ELF-1 (cell line): Measurements from ENCODE around the gene MED27.
A peak's percentile ranks its signal among the peaks of the same experiment; 100 is the strongest.

ENCODE experiments used
- DNase-seq: peaks from one replicate; pipeline ENCODE4 v3.0.0-alpha.2; 2016; ENCODE audit warnings: low read depth, low spot score

MED27 gene

DNA sequence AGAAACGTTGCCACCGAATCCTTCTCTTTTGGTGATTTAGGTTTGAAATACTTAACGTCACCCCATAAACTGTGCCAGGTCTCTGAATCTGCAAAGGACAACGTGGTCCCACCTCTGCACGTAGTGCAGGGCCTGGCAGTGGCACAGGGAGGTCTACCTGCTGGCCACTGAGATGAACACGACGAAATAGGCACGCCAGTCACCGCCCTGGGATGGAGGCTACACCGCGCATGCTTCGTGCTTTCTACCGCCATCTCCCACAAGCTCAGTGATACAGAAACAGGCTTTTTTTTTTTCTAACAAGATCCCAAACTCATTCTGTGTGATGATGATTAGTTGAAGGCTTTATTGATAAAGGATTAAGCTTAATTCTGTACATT is 199.8 kb downstream of the MED27 start:
- no peak for DNase-seq

DNA sequence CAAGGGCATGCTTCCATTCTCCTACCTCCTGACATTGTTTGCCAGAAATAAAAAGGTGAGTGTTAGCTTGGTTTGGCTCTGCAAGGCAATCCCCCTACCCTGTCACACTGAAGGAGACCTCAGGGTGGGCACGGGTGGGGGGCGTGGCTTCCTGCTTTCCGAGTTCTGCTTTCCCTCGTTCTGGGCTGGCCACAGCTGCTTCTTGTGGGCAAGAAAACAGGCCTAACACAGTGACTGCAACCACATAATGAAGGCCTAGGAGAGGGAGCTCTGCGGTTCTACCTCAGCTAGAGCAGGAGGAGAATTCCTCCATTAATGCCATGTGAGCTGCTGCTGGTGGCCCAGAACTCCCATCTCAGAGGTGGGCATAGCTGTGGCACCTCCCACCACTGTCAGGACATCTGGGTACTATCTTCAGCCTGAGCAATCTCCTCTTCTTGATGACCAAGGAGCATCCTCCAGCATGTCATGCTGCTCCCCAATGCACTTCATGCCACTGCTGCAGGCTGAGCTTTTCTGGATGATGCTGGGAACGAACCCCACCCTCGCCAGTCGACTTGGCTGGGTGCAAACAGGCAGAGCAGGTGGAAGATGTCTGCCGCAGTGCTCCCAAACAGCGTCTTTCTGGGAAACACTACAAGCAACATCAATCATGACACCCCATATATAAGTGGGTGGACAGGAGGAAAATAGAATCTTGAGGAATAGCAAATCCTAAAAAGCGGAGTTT is 200.3 kb downstream of the MED27 start:
- DNase-seq, result no peak

DNA sequence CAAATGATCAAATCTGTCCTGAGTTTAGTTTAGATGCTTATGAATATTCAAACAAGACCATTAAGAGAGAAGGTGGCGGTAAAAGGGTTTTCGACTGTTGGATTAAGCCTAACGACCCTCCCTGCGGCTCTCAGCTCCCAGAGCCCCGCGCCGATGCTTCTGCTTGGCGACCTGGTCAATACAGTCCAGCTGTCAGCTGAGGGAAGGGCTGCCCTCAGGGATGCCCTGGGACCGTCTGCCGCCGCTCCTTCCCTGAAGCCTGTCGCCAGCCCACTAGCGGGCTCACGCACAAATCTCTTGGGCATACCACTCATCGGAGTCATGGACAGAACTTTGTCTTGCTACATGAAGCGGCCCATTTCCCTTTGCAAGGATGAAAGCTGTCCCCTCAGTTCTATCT is 203.2 kb downstream of the MED27 start:
- no peak for DNase-seq

DNA sequence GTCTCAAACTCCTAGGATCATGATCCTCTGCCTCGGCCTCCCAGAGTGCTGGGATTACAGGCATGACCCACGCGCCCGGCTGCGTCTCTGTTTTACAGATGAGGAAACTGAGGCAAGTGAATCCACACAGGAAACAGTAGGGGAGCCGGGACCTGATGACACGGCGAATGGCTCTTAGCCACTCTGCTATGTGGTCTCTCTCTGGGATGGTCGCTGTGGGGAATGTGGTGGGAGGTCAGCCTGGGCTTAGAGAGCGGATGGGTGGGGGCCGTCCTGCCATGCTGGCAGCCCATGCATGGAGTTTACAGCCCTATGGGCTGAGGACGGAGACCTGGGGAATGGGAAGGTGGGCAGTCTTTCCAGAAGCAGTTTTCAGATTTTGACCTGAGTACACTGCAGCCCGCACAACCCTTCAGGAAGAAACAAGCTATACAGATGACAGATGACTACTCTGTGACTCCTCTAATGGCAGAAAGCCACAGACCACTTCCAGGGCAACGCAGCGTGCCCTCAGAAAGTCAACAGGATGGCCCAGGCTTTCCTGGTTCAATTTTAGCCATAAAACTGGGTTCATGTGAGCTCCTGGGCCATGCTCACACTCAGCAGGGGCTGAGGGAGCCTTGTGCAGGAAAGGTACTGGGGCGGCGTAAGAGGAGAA is 203.7 kb downstream of the MED27 start:
- DNase-seq, result no peak

DNA sequence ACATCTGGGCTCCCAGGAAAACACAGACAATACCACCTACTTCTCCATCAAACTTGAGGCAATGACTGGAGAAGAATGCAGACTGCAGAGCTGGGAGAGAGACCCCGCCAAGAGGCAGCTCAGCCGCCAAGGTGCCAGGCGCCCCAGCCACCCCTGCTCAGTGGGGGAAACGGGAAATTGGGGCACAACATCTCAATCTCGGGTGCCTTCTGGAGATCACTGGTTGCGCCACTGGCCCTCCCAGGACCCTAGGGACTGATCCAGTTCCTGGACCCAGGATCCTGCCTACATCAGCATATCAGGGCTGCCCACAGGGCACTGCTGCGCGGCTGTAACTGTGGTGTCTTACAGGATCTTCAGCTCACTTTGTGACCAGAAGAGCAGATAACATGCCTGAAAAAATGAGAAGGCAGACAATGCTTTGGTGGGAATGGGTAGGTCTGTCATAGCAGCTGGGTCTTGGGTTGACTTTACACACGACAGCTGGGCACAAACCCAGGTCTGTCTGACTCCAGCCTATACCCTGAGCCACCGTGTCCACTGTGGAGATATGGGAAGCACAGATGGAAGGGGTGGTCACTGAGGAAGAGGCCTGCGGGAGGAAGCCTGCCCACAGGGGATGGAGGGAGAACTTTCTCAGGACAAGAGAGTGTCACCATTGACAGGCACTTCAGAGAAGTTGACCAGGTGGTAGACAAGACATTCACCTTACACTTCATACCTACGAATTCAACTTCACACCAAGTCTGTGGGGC is 204.6 kb downstream of the MED27 start:
- no peak for DNase-seq

DNA sequence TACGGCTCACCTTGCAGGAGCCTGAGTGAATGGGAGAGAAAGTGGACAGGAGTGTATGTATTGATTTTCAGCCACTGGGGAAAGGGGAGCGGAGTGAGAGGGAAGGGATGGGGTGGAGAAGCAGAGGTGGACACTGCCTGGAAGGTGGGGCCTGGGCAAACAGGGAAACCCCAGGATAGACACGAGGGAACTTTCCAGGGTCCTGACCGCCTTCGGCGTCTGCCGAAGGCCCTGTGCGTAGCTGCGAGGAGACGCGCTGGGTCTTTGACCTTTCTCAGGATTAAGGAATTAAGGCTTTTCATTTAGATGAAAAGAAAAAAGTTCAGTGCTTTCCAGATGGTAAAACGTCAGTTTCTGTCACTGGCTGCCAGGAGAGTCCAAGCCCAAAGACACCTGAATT is 205.2 kb downstream of the MED27 start:
- peak; percentile 34 for DNase-seq

DNA sequence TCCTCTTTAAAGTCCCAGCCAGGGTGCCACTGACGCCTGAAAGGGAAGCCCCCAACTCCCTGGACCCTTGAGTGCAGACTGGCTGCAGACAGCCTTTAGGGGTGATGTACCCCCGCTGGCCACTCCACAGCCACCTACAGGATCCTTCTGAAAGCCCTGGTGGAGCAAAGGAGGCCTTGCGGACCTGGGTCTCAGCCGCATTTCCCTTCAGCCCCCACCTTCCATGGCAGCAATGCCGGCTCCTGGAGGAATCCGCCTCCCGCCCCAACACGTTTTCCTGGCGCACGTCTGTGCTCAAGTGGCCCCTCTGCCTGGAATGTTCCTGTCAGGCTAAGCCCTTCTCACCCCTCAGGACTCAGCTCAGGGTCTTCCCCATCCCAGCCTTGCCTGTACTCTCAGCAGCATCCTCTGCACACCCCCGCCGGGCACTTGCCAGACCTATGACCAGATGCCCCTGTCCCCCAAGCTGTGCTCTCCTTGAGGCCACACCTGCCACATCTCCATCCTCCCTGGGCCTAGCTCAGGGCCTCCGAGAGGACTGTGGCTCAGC is 205.7 kb downstream of the MED27 start:
- DNase-seq, result no peak

DNA sequence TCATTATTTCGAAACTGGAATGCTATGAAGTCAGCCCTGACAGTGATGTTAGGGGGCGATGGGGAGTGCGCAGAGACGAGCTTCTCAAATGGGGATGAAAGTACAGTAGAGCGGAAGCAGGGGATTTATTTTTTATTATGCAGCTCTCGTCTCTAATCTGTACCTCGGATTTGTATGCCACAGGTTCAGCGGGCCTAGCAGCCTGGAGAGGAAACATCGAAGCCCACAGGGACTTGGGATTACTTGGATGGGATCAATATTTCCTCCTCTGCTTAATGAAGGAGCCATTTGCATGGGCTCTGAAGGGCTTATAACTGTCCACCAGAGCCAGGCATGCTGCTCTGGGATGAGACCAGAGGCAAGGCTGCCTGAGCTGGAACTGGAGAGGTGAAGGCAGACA is 206.3 kb downstream of the MED27 start:
- DNase-seq, result no peak

DNA sequence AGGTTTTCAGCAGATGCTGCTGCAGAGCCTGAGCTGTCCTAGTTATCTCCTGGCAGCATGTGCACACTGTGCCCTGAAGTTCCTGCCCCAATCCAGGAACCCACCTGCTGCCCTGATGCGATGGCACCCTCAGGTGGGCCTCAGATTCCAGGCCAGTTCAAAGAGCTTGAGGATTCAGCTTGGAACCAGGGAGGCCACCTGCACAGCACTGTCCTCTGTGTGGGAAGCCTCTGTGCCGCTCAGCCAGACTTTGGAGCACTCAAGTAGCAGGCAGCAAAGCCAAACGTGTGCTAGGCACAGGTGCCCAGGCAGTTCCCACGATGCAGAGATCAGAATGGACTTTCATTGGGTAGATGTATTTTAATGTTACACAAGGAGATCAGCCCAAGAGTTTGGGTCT is 207.0 kb downstream of the MED27 start:
- DNase-seq, result no peak

DNA sequence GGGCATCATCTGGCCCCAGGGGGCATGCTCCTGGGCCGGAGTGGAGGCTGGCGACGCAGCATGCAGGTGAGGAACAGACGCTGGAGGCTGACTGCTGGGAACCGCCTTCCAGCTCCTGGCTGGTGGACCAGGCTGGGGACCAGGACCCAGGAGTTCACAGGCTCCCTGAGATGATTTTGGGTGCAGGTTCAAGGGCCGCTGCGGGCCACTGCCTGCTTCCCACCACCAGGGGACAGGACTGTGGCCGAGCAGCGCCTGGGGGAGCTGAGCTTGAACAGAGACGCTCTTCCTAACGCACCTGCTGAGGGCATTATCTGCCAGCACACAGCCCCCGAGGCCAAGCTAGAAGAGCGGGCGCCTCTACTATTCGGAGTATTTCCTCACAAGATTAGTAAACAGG is 207.7 kb downstream of the MED27 start:
- DNase-seq, result peak; percentile 50

DNA sequence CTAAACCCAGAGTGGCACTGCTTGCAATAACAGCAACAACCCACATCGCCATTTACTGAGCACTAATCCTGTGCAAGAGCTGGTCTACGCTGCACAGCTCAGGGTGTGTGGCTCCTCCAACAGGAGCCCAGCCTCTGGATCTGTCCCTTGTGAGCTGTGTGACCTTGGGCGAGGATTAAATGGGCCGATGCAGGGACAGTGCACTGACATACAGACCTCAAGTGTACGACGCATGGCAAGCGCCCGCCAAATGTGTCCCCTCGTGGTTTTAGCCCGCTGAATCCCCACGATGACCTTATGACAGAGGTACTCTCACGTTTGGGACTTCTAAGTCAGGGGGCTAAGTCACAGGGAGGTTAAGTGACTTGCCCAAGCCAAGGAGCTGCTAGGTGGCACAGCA is 209.5 kb downstream of the MED27 start:
- no peak for DNase-seq

DNA sequence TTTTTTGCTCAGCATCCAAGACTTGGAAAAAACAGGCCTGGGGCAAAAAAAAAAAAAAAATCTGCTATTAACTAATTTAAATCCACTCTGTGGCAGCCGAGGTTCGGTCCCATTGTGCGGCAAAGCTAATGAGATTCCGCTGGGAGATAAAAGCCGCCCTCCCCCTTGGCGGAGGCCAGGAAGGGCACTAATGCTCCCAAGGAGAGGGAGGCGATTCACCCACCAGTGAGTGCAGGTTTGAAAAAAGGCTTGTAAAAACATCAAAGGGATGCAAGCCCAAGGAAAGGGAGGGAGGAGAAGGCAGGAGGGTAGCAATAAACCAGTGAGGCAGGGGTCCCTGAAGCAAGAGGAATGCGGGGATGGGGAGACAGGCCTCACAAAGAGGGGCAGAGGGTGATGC is 210.3 kb downstream of the MED27 start:
- DNase-seq, result peak; percentile 80

DNA sequence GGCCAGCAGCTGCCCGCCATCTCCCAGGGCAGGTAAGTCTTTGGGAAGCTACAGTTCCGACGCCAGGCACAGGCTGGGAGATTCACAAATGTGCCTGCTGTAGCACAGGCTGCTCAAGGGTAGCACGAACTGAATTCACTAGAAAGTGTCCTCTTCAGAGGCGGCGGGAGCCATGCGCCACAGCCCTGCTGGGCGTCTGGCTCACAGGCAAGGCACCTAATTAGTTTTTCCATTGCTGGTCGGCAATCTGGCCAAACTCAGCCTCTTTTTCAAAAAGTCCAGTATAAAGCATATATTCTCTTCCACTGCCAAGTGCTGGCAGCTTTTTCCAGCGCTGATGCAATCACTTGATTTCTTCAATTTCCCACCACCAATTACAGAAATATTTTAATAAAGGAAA is 210.9 kb downstream of the MED27 start:
- peak; percentile 37 for DNase-seq

DNA sequence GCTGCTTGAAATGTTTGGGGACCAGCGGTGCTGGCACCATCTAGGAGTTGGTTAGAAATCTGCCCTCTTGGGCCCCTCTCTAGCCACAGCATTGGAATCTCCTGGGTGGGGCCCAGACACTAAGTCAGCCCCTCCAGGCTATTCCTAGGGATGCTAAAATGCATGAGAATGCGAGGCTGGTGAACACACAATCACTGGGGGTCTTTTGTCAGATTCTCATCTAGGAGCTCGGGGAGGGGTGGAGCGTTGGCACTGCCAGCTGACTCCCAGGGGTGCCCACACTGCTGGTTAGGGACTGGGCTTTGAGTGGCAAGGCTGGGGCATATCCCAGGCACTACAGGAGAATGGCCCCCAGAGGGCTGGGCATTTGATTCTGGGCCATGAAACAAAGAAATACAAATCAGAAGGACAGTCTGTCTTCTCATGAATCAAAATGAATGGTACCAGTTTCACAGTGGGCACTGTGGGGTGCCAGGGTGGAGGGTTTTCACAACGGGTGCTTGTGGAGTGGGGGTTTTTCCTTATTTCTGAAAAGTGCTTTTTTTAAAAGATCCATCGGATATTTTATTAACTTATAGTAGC is 212.0 kb downstream of the MED27 start:
- no peak for DNase-seq

DNA sequence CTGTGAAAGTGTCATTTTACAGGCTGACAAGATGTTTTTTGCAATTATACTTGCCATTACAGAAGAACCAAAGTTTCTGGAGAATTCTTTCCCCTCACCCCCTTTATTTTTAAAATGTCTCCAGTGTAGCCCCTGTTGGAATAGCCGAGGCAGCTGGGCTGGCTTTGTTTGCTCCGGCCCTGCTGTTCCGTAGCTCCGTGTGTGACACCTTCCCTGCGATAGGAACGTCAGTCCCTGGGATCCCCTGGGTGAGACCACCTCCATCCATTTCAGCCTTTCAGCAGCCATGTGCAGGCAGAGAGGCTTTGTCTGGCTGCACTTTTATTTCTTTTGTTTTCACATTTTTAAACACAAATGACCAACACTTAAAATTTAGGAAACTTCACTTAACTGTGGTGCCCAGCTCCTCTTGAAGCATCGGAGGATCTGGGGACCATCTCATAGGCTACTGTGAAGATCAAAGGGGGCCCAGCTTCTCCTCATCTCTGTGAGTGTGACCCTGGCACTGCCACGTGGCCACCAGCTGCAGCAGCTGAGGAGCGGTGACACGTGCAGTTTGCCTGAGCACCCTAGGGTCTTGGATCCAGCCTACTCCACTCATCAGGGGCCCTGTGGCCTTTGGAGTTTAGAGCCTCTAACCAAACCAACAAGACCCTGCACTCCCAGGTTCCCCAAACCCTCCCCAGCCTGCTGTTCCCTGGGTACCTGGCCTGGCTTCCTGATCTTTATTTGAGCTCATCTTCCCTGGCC is 214.0 kb downstream of the MED27 start:
- no peak for DNase-seq

DNA sequence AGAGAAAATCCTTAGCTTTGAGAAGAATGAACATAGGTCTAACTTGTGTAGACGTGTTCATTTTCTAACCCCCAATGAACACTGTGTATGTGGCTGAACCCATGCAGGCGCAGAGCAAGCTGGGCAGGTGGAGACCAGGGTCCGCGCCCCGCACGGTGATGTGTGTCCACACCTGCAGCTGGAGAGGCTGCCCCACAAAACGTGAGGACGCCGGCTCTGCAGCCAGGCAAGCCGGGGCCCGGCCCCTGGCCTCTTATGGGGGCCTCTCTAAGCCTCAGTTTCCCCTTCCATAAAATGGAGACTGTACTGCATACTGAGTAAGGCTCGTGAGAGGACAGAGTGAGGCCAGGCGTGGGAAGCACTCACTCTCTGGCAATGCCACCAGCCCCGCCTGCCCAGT is 215.1 kb downstream of the MED27 start:
- no peak for DNase-seq

DNA sequence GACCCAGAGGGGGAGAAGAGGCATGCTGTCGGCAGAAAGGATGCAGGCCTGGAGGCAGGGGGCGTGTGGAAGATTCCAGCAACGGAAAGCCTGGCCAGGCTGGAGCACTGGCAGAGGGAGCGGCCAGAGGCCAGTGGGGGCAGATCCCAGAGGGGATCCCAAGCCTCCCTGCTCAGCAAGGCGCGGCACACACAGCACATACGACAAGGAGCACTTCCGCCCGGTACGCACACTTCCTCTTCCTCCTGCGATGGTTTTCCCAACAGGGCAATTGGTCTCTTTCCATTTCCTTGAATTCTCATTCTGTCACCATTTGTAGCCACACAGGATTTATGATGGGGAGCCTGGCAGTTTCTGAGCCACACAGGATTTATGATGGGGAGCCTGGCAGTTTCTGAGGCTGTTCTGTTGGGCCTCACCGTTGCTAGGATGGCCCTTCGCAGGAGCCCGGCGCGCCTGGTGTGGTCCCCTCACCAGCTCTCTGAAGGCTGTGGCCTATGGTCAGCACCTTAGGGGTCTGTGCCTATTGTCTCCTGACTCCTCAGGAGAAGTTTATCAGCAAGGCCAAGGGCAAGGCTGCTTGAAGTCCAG is 216.3 kb downstream of the MED27 start:
- no peak for DNase-seq

DNA sequence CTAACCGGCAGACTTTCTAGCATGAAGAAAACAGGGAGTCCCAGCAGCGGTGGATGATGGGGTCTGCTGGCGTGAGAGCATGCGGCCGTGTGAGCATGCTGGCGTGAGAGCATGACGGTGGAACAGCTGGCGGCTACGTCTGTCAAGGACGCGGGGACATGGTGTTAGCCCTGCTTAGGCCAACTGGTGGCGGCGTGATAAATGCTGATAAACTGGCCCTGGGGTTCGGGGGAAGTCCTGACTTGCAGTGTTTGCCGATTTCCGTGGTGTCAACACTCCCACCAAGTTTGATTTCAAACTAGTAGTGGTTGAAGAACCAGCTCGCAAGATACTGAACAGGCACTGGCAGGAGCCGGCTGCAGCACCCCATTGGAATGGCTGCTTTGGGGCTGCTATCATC is 217.4 kb downstream of the MED27 start:
- no peak for DNase-seq

DNA sequence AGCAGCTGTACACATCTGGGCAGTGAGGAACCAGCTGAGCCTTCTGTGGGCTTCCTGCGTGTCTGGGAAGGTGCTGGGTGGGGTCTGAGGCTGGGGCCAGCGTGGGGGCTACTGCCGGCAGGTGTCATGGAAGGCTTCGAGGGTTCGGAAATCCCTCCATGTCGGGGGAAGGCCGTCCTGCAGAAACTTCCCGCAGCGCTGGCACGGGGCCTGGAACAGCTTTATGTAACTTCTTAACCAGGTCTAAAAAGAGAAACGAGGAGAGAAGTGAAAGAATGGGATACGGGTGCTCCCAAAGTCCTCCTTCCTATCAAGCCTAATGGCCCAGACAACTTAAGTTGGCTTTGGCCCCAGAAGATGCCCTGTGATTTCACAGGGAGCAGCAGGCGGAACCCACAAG is 219.2 kb downstream of the MED27 start:
- DNase-seq, result no peak

DNA sequence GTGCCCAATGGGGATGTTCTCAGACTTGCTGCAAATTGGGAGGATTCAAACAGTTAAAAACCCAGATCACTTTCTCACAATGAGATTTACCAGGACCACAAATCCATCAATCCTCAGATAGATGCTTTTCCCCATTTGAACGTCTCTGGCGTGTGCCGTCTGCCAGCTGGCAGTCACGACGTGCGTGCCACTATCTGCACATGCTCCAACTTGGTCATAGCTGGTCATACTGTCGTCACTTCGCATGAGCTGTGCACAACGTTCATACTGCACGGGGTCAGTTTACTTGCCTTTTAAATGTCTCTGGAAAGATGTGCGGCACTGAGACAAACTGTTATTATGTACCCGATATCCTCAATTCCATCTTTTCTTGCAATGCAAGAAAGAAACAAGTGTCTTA is 221.5 kb downstream of the MED27 start:
- no peak for DNase-seq

DNA sequence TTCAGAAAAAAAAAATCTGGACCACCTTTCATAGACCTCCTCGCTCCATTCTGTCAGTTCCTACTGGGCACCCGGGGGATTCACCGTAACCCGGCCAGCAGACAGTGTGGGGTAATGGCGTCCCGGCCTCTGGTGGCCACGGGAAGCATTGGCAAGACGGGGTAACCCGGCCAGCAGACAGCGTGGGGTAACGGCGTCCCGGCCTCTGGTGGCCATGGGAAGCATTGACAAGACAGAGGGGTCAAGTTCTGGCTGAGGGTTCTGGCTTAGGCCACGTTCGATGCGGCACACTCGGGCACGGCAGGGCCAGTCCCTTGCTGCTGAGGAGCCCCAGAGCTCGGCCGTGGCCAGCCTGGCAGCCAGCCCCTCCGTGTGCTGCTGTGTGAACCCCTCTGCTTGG is 223.6 kb downstream of the MED27 start:
- peak; percentile 60 for DNase-seq
